Caco-2 (cell line): Measurements from ENCODE around the gene NFATC4. TPM values are rescaled to one million over a fixed set of nuclear protein-coding genes. Genes with fewer than 3 reads are reported as not detected.

Experiments used
- BruUV-seq: library from RNA; stranded (reverse); fragments of 400-500 nt; replicated peaks from 2 replicates; lab custom pipeline; 2021; lab: Mats Ljungman, UMichigan
- CTCF ChIA-PET: fragments of 300-600 bp; sonication (Branson Sonifier 250); formaldehyde crosslinking; loops from one replicate; lab custom pipeline; 2022; ENCODE audit warnings: antibody characterized with exemption; lab: Charles Lee
- POLR2A ChIA-PET: fragments of 300-600 bp; sonication (Branson Sonifier 250); formaldehyde crosslinking; loops from one replicate; lab custom pipeline; 2022; ENCODE audit warnings: antibody characterized with exemption; lab: Charles Lee
- DNase-seq, 2 experiments: peaks; one replicate each; pipeline versions ENCODE4 v3.0.0 to v3.0.0-alpha.2; 2020 to 2022
- H3K27me3 ChIP-seq: replicated peaks from 2 replicates; pipeline ENCODE4 v1.6.0; 2011; ENCODE audit warnings: low read length; ENCODE audit not compliant: control insufficient read depth, insufficient read depth
- H3K36me3 ChIP-seq: 2 replicates; pipeline ENCODE4 v1.5.1; 2011; ENCODE audit warnings: low read length; ENCODE audit not compliant: control insufficient read depth, insufficient read depth
- H3K4me1 ChIP-seq: fragments of 250-450 bp; sonication (Bioruptor Pico); 2 replicates; pipeline ENCODE4 v1.5.1; 2020; ENCODE audit warnings: mild to moderate bottlenecking
- H3K4me3 ChIP-seq: 2 replicates; pipeline ENCODE4 v1.5.1; 2011; ENCODE audit warnings: low read depth, mild to moderate bottlenecking, control low read depth, low read length
- H3K9me3 ChIP-seq: fragments of 250-450 bp; sonication (Bioruptor Pico); 2 replicates; pipeline ENCODE4 v1.5.1; 2020; ENCODE audit warnings: mild to moderate bottlenecking, moderate library complexity
- H3K27ac Mint-ChIP-seq: one replicate; pipeline ENCODE4 v1.8.0; 2022; ENCODE audit warnings: mixed read lengths; ENCODE audit not compliant: unreplicated experiment
- H3K27me3 Mint-ChIP-seq: one replicate; pipeline ENCODE4 v1.8.0; 2022; ENCODE audit warnings: mixed read lengths; ENCODE audit not compliant: insufficient read depth, unreplicated experiment
- H3K36me3 Mint-ChIP-seq: one replicate; pipeline ENCODE4 v1.8.0; 2022; ENCODE audit warnings: mild to moderate bottlenecking, mixed read lengths; ENCODE audit not compliant: insufficient read depth, unreplicated experiment
- H3K4me1 Mint-ChIP-seq: one replicate; pipeline ENCODE4 v1.8.0; 2022; ENCODE audit warnings: low read depth, mixed read lengths; ENCODE audit not compliant: unreplicated experiment
- H3K4me3 Mint-ChIP-seq: one replicate; pipeline ENCODE4 v1.8.0; 2022; ENCODE audit warnings: mild to moderate bottlenecking, moderate library complexity, mixed read lengths; ENCODE audit not compliant: unreplicated experiment
- H3K9me3 Mint-ChIP-seq: one replicate; pipeline ENCODE4 v1.8.0; 2022; ENCODE audit warnings: mixed read lengths; ENCODE audit not compliant: unreplicated experiment
- intact Hi-C: fragments of 100-400 bp; cut with micrococcal nuclease; formaldehyde crosslinking; loops from one replicate; pipeline ENCODE4 v1.10.0; 2022; ENCODE audit not compliant: unreplicated experiment
- total RNA-seq: library from RNA; stranded (reverse); gene quantifications from 2 replicates; pipeline ENCODE4 v1.2.3, GENCODE V29; 2022
- TF ChIP-seq, protein P1 (sequence below), 2 experiments: fragments of 200-600 bp in 1 of 2; IDR thresholded peaks; 1 replicate in 1 of 2; 2 replicates in 1 of 2; pipeline versions ENCODE4 v1.5.1 to v1.8.0; 2011 to 2022; ENCODE audit warnings: antibody characterized with exemption in 1 of 2, control low read depth in 1 of 2, inconsistent platforms in 1 of 2, low read depth in 1 of 2, low read length in 1 of 2, mild to moderate bottlenecking in 1 of 2, moderate library complexity in 1 of 2; ENCODE audit not compliant: insufficient read depth in 1 of 2, severe bottlenecking in 1 of 2, unreplicated experiment in 1 of 2

Gene NFATC4
- total RNA-seq, 1 experiment from 2014 or later = 0.88 TPM

DNA sequence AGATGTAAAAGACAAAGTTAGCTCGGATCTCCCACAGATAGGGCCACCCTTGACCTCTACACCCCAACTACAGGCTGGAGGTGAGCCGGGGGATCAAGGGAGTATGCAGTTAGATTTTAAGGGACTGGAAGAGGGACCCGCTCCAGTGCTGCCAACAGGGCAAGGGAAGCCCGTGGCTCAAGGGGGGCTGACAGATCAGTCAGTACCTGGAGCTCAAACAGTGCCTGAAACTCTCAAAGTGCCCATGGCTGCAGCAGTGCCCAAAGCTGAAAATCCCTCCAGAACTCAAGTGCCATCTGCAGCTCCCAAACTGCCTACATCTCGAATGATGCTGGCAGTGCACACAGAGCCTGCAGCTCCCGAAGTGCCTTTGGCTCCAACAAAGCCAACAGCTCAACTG, 41.2 kb downstream of the NFATC4 start:
- Mint-ChIP-seq H3K36me3 (no peaks in the 10 kb centered on the region), H3K4me1 (no peaks in the 10 kb centered on the region), H3K27ac (no peak overlapping the region), H3K4me3 (no peak overlapping the region), H3K9me3 (no peaks in the 10 kb centered on the region), H3K27me3 (no peaks in the 10 kb centered on the region)
- no TSS peak for BruUV-seq
- no peaks in the 10 kb centered on the region for H3K4me1 ChIP-seq
- no peak for DNase-seq
- no peaks in the 10 kb centered on the region; the same call in 1 of the 2 replicates for H3K36me3 ChIP-seq
- H3K27me3 ChIP-seq = no peaks in the 10 kb centered on the region
- ChIA-PET CTCF (interaction anchor here (0.5 to 1.6 kb wide), 6 partner anchors 10 to 274 kb away, joined by 3 to 11 read pairs (median 5); partner anchors contain the start of gene NYNRIN), POLR2A (no interaction called here)
- no peak overlapping the region for H3K4me3 ChIP-seq
- TF ChIP-seq, protein P1, sequence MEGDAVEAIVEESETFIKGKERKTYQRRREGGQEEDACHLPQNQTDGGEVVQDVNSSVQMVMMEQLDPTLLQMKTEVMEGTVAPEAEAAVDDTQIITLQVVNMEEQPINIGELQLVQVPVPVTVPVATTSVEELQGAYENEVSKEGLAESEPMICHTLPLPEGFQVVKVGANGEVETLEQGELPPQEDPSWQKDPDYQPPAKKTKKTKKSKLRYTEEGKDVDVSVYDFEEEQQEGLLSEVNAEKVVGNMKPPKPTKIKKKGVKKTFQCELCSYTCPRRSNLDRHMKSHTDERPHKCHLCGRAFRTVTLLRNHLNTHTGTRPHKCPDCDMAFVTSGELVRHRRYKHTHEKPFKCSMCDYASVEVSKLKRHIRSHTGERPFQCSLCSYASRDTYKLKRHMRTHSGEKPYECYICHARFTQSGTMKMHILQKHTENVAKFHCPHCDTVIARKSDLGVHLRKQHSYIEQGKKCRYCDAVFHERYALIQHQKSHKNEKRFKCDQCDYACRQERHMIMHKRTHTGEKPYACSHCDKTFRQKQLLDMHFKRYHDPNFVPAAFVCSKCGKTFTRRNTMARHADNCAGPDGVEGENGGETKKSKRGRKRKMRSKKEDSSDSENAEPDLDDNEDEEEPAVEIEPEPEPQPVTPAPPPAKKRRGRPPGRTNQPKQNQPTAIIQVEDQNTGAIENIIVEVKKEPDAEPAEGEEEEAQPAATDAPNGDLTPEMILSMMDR (IDR thresholded peaks at IDR 0.05; ENCODE audit: insufficient read depth in 1 of 2, low read depth in 1 of 2, low read length in 1 of 2, severe bottlenecking in 1 of 2, unreplicated experiment in 1 of 2) = no peak
- H3K9me3 ChIP-seq = no peaks in the 10 kb centered on the region
- intact Hi-C loops = no loop called here

DNA sequence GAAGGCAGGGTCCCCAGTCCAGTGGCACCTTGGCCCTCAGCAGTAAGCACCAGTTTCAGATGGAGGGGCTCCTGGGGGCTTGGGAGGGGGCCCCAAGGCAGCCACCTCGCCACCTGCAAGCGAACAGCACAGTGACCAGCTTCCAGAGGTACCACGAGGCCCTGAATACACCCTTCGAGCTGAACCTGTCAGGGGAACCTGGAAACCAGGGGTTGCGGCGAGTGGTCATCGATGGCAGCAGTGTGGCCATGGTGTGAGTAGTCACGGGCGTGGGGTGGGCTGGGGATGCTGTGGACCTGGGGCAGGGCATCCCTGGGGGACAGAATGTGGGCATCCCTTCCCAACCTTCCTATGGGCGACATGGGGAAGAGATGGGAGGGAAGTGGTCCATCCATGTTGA, 42.0 kb downstream of the NFATC4 start:
- ChIA-PET POLR2A (no interaction called here), CTCF (interaction anchor here (1.2 to 1.6 kb wide), 4 partner anchors 11 to 77 kb away, joined by 3 to 8 read pairs (median 5); partner anchors contain the start of gene NYNRIN)
- H3K27me3 ChIP-seq = no peaks in the 10 kb centered on the region
- Mint-ChIP-seq H3K27ac (no peak overlapping the region), H3K4me3 (no peak overlapping the region), H3K4me1 (no peaks in the 10 kb centered on the region), H3K27me3 (no peaks in the 10 kb centered on the region), H3K36me3 (no peaks in the 10 kb centered on the region), H3K9me3 (no peaks in the 10 kb centered on the region)
- H3K4me1 ChIP-seq = no peaks in the 10 kb centered on the region
- TF ChIP-seq, protein P1 (IDR thresholded peaks at IDR 0.05; ENCODE audit: insufficient read depth in 1 of 2, low read depth in 1 of 2, low read length in 1 of 2, severe bottlenecking in 1 of 2, unreplicated experiment in 1 of 2) = no peak
- no peaks in the 10 kb centered on the region for H3K9me3 ChIP-seq
- BruUV-seq = no TSS peak
- no peak for DNase-seq
- intact Hi-C loops = no loop called here
- no peak overlapping the region for H3K4me3 ChIP-seq
- no peaks in the 10 kb centered on the region; the same call in 1 of the 2 replicates for H3K36me3 ChIP-seq

DNA sequence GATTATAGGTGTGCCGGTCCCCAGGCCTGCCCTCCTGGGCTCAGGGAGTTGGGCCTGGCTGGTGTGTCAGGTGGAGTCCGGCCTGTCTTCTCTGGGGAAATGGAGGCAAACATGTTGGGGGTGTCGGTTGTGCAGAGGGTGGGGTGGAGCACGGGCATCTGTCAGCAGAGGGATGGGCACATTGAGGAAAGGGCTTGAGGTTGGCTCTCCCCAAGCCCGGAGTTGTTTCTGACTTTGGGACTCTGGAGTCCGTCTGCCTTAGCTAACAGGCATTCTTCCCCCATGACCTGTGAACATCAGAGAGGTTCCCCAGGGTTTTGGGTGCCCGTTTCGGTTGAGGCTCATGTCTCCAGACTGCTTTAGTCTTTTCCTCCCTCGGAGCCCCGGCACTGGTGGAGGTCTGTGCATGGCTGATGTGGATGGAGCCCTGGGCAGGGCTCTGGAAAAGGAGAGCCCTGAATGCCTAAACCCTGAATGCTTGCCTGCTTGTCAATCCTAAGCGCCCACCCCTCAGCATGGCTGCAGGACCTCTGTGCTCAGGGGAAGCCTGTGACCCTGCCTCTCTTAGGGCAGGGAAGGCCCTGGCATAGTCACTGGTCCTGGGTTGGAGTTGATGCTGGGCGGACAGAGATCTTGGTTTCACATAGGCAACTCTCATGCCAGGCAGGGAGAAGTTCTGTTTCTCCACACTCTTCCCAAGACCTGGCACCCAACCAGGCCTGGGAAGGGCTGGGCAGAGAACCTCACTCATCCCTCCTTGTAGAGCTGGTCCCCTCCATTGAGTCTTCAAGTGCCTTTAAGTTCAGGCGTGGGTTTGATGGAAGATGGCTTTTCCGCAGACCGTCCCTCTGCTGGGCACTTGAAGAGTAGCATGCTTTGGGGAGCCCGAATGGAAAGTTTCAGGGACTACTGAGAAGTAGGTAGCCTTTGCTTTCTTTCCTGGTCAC, 43.7 kb downstream of the NFATC4 start:
- peak in 1 of 2 experiments; percentile 60 for DNase-seq
- Mint-ChIP-seq H3K36me3 (no peaks in the 10 kb centered on the region), H3K27me3 (no peaks in the 10 kb centered on the region), H3K27ac (no peak overlapping the region), H3K4me1 (no peaks in the 10 kb centered on the region), H3K4me3 (no peak overlapping the region), H3K9me3 (no peaks in the 10 kb centered on the region)
- intact Hi-C loops = loop anchor here (1.0 kb wide), 1 partner anchor 46 kb away; no protein-coding TSS in a partner anchor
- CTCF ChIA-PET = interaction anchor here (0.7 to 1.1 kb wide), 5 partner anchors 20 to 78 kb away, joined by 3 to 5 read pairs (median 3); no protein-coding TSS in a partner anchor
- Histone ChIP-seq H3K9me3 (no peaks in the 10 kb centered on the region), H3K4me1 (no peaks in the 10 kb centered on the region), H3K27me3 (no peaks in the 10 kb centered on the region), H3K36me3 (no peaks in the 10 kb centered on the region; the same call in 1 of the 2 replicates), H3K4me3 (no peak overlapping the region)
- no TSS peak for BruUV-seq
- TF ChIP-seq, protein P1 (IDR thresholded peaks at IDR 0.05; ENCODE audit: insufficient read depth in 1 of 2, low read depth in 1 of 2, low read length in 1 of 2, severe bottlenecking in 1 of 2, unreplicated experiment in 1 of 2) = peak; percentile 71 to 75
- POLR2A ChIA-PET = no interaction called here
